H1 (cell line): ENCODE measurements around the gene DUOX1. TPM values are rescaled to one million over a fixed set of nuclear protein-coding genes. Genes with fewer than 3 reads are reported as not detected.

Experiments
- BACH1 ChIP-seq: IDR thresholded peaks from 2 replicates; pipeline ENCODE4 v1.6.1; 2012; ENCODE audit warnings: low read length, improper control_type of control experiment
- CEBPB ChIP-seq: IDR thresholded peaks from 2 replicates; pipeline ENCODE4 v1.6.1; 2012; ENCODE audit warnings: low read depth, low read length
- CHD2 ChIP-seq: IDR thresholded peaks from 2 replicates; pipeline ENCODE4 v1.6.1; 2012; ENCODE audit warnings: low read length, improper control_type of control experiment
- CTBP2 ChIP-seq: IDR thresholded peaks from 2 replicates; pipeline ENCODE4 v1.7.0; 2011; ENCODE audit warnings: borderline replicate concordance, mild to moderate bottlenecking, moderate library complexity, mixed read lengths, low read length; ENCODE audit not compliant: insufficient read depth, insufficient read length
- GABPA ChIP-seq: IDR thresholded peaks from 2 replicates; pipeline ENCODE4 v1.6.1; 2011; ENCODE audit warnings: mild to moderate bottlenecking, low read length, moderate library complexity, borderline replicate concordance; ENCODE audit not compliant: insufficient read depth
- KDM4A ChIP-seq: IDR thresholded peaks from one replicate; pipeline ENCODE4 v1.7.1; 2012; ENCODE audit warnings: low read depth, mild to moderate bottlenecking, moderate library complexity, low read length, inconsistent platforms; ENCODE audit not compliant: severe bottlenecking
- NANOG ChIP-seq: IDR thresholded peaks from 2 replicates; pipeline ENCODE4 v1.6.1; 2011; ENCODE audit warnings: low read length, low read depth, mild to moderate bottlenecking, inconsistent platforms; ENCODE audit not compliant: insufficient read depth, poor library complexity, severe bottlenecking
- NRF1 ChIP-seq: IDR thresholded peaks from 2 replicates; pipeline ENCODE4 v1.6.1; 2011; ENCODE audit warnings: mild to moderate bottlenecking, low read depth, low read length, improper control_type of control experiment
- POLR2A ChIP-seq, 2 experiments: IDR thresholded peaks; 1 replicate in 1 of 2; 2 replicates in 1 of 2; pipeline ENCODE4 v1.6.1; 2011; ENCODE audit warnings: low read depth in 2 of 2, low read length in 2 of 2, mild to moderate bottlenecking in 2 of 2; ENCODE audit errors: control extremely low read depth in 1 of 2
- POLR2AphosphoS5 ChIP-seq: IDR thresholded peaks from 2 replicates; pipeline ENCODE4 v1.6.1; 2011; ENCODE audit warnings: low read depth, low read length
- POU5F1 ChIP-seq: IDR thresholded peaks from 2 replicates; pipeline ENCODE4 v1.6.1; 2011; ENCODE audit warnings: low read depth, mild to moderate bottlenecking, low read length, moderate library complexity
- SP2 ChIP-seq: IDR thresholded peaks from 2 replicates; pipeline ENCODE4 v1.6.1; 2012; ENCODE audit warnings: mild to moderate bottlenecking, low read length, inconsistent platforms
- TAF7 ChIP-seq: optimal IDR thresholded peaks from 2 replicates; pipeline ENCODE3; 2011; ENCODE audit warnings: low read depth, mild to moderate bottlenecking, inconsistent platforms, low read length, moderate library complexity, borderline replicate concordance
- TCF12 ChIP-seq: IDR thresholded peaks from 2 replicates; pipeline ENCODE4 v1.6.1; 2011; ENCODE audit warnings: low read depth, mild to moderate bottlenecking, low read length
- TEAD4 ChIP-seq: IDR thresholded peaks from 2 replicates; pipeline ENCODE4 v1.6.1; 2012; ENCODE audit warnings: low read depth, low read length, inconsistent platforms, mixed read lengths
- YY1 ChIP-seq: IDR thresholded peaks from 2 replicates; pipeline ENCODE4 v1.6.1; 2011; ENCODE audit warnings: low read depth, mild to moderate bottlenecking, low read length
- polyA plus RNA-seq, 7 experiments: library from polyadenylated mRNA; depleted of rRNA in 3 of 7; stranded (reverse) in 5 of 7; unstranded in 2 of 7; fragments of >200 nt in 5 of 7; fragments of 200-250 nt in 2 of 7; gene quantifications; 1 replicate in 5 of 7; 2 replicates in 1 of 7; 4 replicates in 1 of 7; pipeline versions ENCODE4 v1.2.1 to v1.2.3, GENCODE V29; 2011 to 2013; ENCODE audit warnings: missing spikeins in 2 of 7, mixed read lengths in 2 of 7
- total RNA-seq: library from RNA; stranded (reverse); fragmentation: NEBNext Ultra II Directional; extraction: Animal tissue kit (Norgen Biotek cat#: 25700); gene quantifications from 2 replicates; pipeline ENCODE4 v1.2.1, GENCODE V29; 2021

Gene DUOX1
- total and polyA plus RNA-seq, 2 of the 8 experiments (the other 6 are each of a cell fraction or from before 2014, with no cell fraction given), result 0.84 to 1.4 TPM

- TF ChIP-seq GABPA, result no peak
- no peak for TF ChIP-seq CTBP2
- TF ChIP-seq YY1, result peak; percentile 90
- peak; percentile 87 for TF ChIP-seq KDM4A
- TF ChIP-seq CHD2, result no peak
- no peak; a peak in 1 of 3 replicates for TF ChIP-seq POLR2A (IDR thresholded peaks at IDR 0.05; ENCODE audit: control extremely low read depth in 1 of 2, low read depth in 2 of 2, low read length in 2 of 2)
- peak; percentile 80 for TF ChIP-seq TEAD4
- no peak for TF ChIP-seq SP2
- TF ChIP-seq TCF12, result no peak
- no peak for TF ChIP-seq NANOG
- TF ChIP-seq POU5F1, result 0 out of 2 replicates have a peak, but pooled peaks have one; percentile 10
- peak; percentile 20; the same call in 1 of the 2 replicates for TF ChIP-seq POLR2AphosphoS5
- TF ChIP-seq BACH1, result no peak
- peak; percentile 33; the same call in 1 of the 2 replicates for TF ChIP-seq NRF1
- peak; percentile 43 for TF ChIP-seq TAF7
- TF ChIP-seq CEBPB, result 0 out of 2 replicates have a peak, but pooled peaks have one; percentile 40
Observed at GRCh38 chr15:45200799-45201556, 71.2 kb downstream of the DUOX1 start (continued).
